ENCODE measurements around the gene C11orf98. TPM values are rescaled to one million over a fixed set of nuclear protein-coding genes. Genes with fewer than 3 reads are reported as not detected.
"Not testable (repeated sequence)": the region's sequence is repeated elsewhere in the genome, so short reads cannot be mapped to it uniquely, and the experiment has no call there.

Gene C11orf98
- total RNA-seq, 1 donor from 2014 or later: 107 TPM

DNA sequence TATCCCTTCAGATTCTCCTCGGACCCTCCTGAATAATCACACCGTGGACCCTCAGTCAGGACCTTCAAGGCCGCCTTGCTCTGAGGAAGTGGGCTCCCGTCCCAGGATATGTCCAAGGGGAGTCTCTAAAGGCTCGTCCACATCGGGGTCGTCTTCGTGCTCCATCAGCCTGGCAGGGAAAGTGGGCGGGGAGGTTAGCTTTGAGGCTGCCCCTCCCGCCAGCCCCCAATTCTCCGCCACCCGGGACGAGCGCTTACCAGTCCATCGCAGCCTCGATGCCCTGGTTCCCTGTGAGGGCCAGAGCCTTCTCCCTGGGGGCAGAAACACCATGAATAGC lies 13.4 kb upstream of the C11orf98 start:
- H3K27ac Mint-ChIP-seq: peak overlapping the region; percentile 96
- intact Hi-C loops (cut with micrococcal nuclease): loop anchor here (2.0 kb wide), 2 partner anchors 26 to 28 kb away; partner anchors contain the start of genes BSCL2, GNG3 and INTS5
- DNase-seq: no peak
- H3K36me3 Mint-ChIP-seq (ENCODE audit: low read depth): peaks cover 43% of the 10 kb centered on the region
- no peaks in the 10 kb centered on the region for H3K9me3 Mint-ChIP-seq
- TF ChIP-seq CTCF (IDR thresholded peaks at IDR 0.05): no peak
- CTCF ChIA-PET: no interaction called here
- POLR2A ChIA-PET: interaction anchor here (0.6 to 9.2 kb wide), 13 partner anchors 12 to 203 kb away, joined by 3 to 175 read pairs (median 9); partner anchors contain the start of genes B3GAT3, BSCL2, C11orf98 and CSKMT
- H3K4me1 Mint-ChIP-seq: peaks cover 44% of the 10 kb centered on the region
- no peak for ATAC-seq (ENCODE audit: low read depth)
- H3K4me3 Mint-ChIP-seq: peak overlapping the region; percentile 91
- no peaks in the 10 kb centered on the region for H3K27me3 Mint-ChIP-seq

- H3K4me3 Mint-ChIP-seq: peak overlapping the region; percentile 91
- ATAC-seq (ENCODE audit: low read depth) (no peak), DNase-seq (no peak)
- no peak for TF ChIP-seq CTCF (IDR thresholded peaks at IDR 0.05)
- H3K27ac Mint-ChIP-seq: peak overlapping the region; percentile 96
- H3K9me3 Mint-ChIP-seq: no peaks in the 10 kb centered on the region
- intact Hi-C loops (cut with micrococcal nuclease): loop anchor here (2.0 kb wide), 2 partner anchors 25 to 29 kb away; partner anchors contain the start of genes BSCL2, GNG3 and INTS5
- H3K27me3 Mint-ChIP-seq: no peaks in the 10 kb centered on the region
- H3K4me1 Mint-ChIP-seq: peaks cover 51% of the 10 kb centered on the region
- peaks cover 47% of the 10 kb centered on the region for H3K36me3 Mint-ChIP-seq (ENCODE audit: low read depth)
- POLR2A ChIA-PET: interaction anchor here (1.2 to 9.2 kb wide), 6 partner anchors 11 to 203 kb away, joined by 4 to 175 read pairs (median 12); partner anchors contain the start of genes BSCL2, C11orf98, CSKMT and GANAB
- CTCF ChIA-PET: interaction anchor here (1.1 kb wide), 1 partner anchor 17 kb away, joined by 3 read pairs; no protein-coding TSS in a partner anchor
These were observed 12.7 kb upstream of the C11orf98 start for GRCh38 chr11:62677714-62678113.

- intact Hi-C loops (cut with micrococcal nuclease): no loop called here
- Mint-ChIP-seq H3K9me3 (no peaks in the 10 kb centered on the region), H3K36me3 (ENCODE audit: low read depth) (peaks cover 48% of the 10 kb centered on the region), H3K27ac (peak overlapping the region; percentile 96), H3K4me1 (peaks cover 57% of the 10 kb centered on the region), H3K27me3 (no peaks in the 10 kb centered on the region), H3K4me3 (peak overlapping the region; percentile 91)
- DNase-seq: no peak
- no peak for ATAC-seq (ENCODE audit: low read depth)
- ChIA-PET CTCF (interaction anchor here (1.1 kb wide), 1 partner anchor 17 kb away, joined by 3 read pairs; no protein-coding TSS in a partner anchor), POLR2A (interaction anchor here (0.6 to 9.2 kb wide), 10 partner anchors 10 to 204 kb away, joined by 3 to 175 read pairs (median 7); partner anchors contain the start of genes C11orf98, CSKMT, GANAB and INTS5)
- no peak for TF ChIP-seq CTCF (IDR thresholded peaks at IDR 0.05)
These were observed 12.1 kb upstream of the C11orf98 start for GRCh38 chr11:62677156-62677555.

- DNase-seq (no peak), ATAC-seq (ENCODE audit: low read depth) (no peak)
- Mint-ChIP-seq H3K36me3 (ENCODE audit: low read depth) (peaks cover 52% of the 10 kb centered on the region), H3K9me3 (no peaks in the 10 kb centered on the region), H3K4me3 (peak overlapping the region; percentile 91), H3K27ac (peak overlapping the region; percentile 96), H3K27me3 (no peaks in the 10 kb centered on the region), H3K4me1 (peaks cover 58% of the 10 kb centered on the region)
- intact Hi-C loops (cut with micrococcal nuclease): no loop called here
- no peak for TF ChIP-seq CTCF (IDR thresholded peaks at IDR 0.05)
- POLR2A ChIA-PET: interaction anchor here (0.6 to 9.2 kb wide), 11 partner anchors 10 to 204 kb away, joined by 3 to 175 read pairs (median 7); partner anchors contain the start of genes C11orf98, CSKMT, GANAB and INTS5
- CTCF ChIA-PET: interaction anchor here (1.1 kb wide), 1 partner anchor 18 kb away, joined by 3 read pairs; no protein-coding TSS in a partner anchor
These were observed 11.7 kb upstream of the C11orf98 start for GRCh38 chr11:62676698-62677097.

DNA sequence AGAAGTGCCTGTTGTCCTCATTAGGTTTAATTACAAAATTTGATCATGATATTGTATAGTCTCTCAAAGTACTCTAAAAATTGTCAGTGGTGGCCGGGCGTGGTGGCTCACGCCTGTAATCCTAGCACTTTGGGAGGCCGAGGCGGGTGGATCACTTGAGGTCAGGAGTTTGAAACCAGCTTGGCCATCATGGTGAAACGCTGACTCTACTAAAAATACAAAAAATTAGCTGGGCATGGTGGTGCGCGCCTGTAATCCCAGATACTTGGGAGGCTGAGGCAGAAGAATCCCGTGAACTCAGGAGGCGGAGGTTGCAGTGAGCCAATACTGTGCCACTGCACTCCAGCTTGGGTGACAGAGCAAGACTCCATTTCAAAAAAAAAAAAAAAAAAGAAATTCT lies 10.4 kb upstream of the C11orf98 start:
- ATAC-seq (ENCODE audit: low read depth); H3K4me3 Mint-ChIP-seq; H3K9me3 Mint-ChIP-seq; DNase-seq; H3K27me3 Mint-ChIP-seq; H3K27ac Mint-ChIP-seq; intact Hi-C loops (cut with micrococcal nuclease): not testable (repeated sequence)
- peaks cover 58% of the 10 kb centered on the region for H3K36me3 Mint-ChIP-seq (ENCODE audit: low read depth)
- H3K4me1 Mint-ChIP-seq: peaks cover 64% of the 10 kb centered on the region
- POLR2A ChIA-PET: interaction anchor here (0.6 to 9.2 kb wide), 6 partner anchors 9 to 247 kb away, joined by 3 to 175 read pairs (median 6); partner anchors contain the start of genes C11orf98, CSKMT, STX5 and TUT1
- CTCF ChIA-PET: interaction anchor here (0.6 to 1.5 kb wide), 3 partner anchors 10 to 53 kb away, joined by 3 to 4 read pairs (median 3); partner anchors contain the start of genes C11orf98 and CSKMT
